HL-60/S4 treated with retinoic acid at 250 ng/mL for 4 days and 3 days (cell line): Measurements from ENCODE around the gene TRIM50.
"Not testable (repeated sequence)": the region's sequence is repeated elsewhere in the genome, so short reads cannot be mapped to it uniquely, and the experiment has no call there.

Source experiments
- in situ Hi-C: fragments of 300-500 bp; cut with MboI; formaldehyde crosslinking; loops from 2 replicates; pipeline ENCODE4 v1.7.0; 2022; ENCODE audit warnings: low sequenced_read_pairs

TRIM50 gene

GRCh38 chr7:73350306-73351068 is 22.6 kb upstream of the TRIM50 start:
- in situ Hi-C loops = no loop called here

DNA sequence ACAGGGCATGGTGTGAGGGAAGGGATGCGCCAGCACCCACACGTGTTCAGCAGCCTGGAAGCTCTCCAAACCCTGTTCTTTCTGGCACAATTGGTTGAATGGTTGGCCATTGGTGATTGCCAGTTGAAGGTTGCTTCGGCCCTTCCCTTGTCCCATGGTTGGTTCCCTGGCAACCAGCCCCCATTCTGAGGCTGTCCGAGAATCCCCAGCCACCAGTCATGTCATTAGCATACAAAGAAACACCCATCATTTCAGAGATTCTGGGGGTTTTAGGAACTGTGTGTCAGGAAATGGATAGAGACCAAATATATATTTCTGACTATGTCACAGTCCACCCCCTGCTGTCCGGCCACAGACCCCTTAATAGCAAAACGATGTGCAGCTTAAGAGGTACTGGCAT is 21.9 kb upstream of the TRIM50 start:
- in situ Hi-C loops = no loop called here

GRCh38 chr7:73345951-73346350 is 18.1 kb upstream of the TRIM50 start:
- in situ Hi-C loops = no loop called here

- in situ Hi-C loops = no loop called here
Measured at GRCh38 chr7:73345538-73345937, 17.7 kb upstream of the TRIM50 start.

GRCh38 chr7:73343671-73344380 is 15.9 kb upstream of the TRIM50 start:
- in situ Hi-C loops = no loop called here

- in situ Hi-C loops = no loop called here
Measured at GRCh38 chr7:73342645-73343044, 14.8 kb upstream of the TRIM50 start.

GRCh38 chr7:73341877-73342276 is 14.0 kb upstream of the TRIM50 start:
- in situ Hi-C loops = no loop called here

GRCh38 chr7:73340514-73340913 is 12.6 kb upstream of the TRIM50 start:
- in situ Hi-C loops = no loop called here

DNA sequence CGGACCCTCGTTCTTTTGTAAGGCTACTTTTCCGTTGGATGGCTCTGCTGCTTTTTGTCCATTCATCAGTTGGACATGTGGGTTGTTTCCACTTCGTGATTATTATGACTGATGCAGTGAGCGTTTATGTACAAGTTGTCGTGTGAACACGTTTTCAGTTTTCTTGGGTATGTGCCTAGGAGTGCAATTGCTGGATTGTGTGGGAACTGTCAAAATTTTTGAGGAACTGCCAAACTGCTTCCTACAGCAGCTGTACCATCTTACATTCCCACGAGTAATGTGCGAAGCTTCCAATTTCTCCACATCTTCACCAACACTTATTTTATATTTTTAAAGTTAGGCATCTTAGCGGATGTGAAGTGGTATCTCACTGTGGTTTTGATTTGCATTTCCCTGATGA is 10.4 kb upstream of the TRIM50 start:
- in situ Hi-C loops = no loop called here

DNA sequence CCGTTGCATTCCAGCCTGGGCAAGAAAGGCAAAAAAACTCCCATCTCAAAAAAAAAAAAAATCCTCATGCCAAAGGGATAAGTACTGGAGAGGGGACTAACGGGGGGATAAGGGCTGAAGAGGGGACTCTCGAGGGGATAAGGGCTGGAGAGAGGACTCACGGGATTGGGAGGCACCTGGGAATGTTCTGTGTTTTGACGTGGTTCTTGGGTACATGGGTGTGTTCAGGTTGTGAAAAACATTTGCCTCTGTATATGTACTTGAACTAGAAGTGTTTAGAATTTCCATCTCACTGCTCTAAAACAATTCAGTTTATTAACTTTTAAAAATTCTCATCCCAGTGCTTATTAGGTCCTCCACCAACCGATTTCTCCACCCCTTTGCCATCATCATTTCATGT is 4.6 kb upstream of the TRIM50 start:
- in situ Hi-C loops = no loop called here

- in situ Hi-C loops = no loop called here
Measured at GRCh38 chr7:73330772-73331171, 2.9 kb upstream of the TRIM50 start.

- in situ Hi-C loops = no loop called here
Measured at GRCh38 chr7:73329861-73330581, 2.1 kb upstream of the TRIM50 start.

- in situ Hi-C loops = no loop called here
Measured at GRCh38 chr7:73328696-73329095, 814 bp upstream of the TRIM50 start.

GRCh38 chr7:73327449-73327848 is 433 bp downstream of the TRIM50 start:
- in situ Hi-C loops = not testable (repeated sequence)

GRCh38 chr7:73325424-73325823 is 2.5 kb downstream of the TRIM50 start:
- in situ Hi-C loops = not testable (repeated sequence)

DNA sequence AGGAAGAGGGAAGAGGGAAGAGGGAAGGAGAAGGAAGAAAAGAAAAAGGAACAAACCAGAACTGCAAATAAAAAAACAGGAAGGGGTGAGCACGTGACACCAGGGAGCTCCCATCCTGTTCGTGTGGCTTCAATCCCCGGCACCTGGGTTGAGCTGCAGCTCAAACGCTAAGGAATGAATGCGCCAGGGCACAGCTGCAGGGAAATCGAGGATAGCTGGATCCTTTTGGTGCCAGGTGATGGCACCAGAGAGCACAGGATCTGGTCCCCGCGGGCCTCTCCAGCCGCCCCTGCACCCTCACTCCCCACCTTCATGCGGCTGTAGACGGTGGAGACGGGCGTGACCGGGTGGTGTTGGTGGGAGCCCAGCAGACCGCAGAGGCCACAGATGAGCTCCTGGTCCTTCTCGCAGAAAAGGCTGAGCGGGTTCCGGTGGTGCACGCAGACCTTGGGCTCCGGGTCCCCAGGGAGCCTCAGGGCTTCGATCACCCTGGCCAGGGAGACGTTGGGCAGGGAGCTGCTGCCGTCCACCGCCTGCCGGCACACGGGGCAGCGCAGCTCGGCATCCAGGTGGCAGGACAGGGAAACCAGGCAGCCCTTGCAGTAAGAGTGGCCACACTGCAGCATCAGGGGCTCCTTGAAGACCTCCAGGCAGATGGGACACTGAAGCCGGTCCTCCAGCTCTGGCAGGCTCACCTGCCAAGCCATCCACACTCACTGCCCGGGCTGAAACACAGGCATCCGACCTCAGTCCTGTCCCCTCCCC is 3.6 kb downstream of the TRIM50 start:
- in situ Hi-C loops = not testable (repeated sequence)

- in situ Hi-C loops = not testable (repeated sequence)
Measured at GRCh38 chr7:73323434-73324080, 4.3 kb downstream of the TRIM50 start.

GRCh38 chr7:73320009-73320408 is 7.9 kb downstream of the TRIM50 start:
- in situ Hi-C loops = not testable (repeated sequence)

DNA sequence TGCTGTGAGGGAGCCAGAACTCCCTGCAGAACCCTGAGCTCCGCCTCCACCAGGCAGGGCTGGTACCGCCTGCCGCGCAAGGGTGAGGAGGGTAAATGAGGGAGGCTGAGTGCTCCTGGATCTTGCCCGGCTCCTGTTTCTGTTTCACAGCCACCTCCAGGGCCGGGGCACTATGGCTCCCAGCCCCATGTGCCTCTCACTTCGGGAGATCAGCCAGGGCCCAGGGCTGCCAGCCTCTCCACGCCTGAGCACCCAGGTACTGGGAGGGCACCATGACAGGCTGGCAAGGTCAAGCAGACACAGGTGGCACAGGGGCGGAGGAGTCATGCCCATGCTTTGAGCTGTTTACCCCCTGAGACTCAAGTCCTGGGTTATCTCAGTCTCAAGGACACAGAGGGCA is 8.3 kb downstream of the TRIM50 start:
- in situ Hi-C loops = not testable (repeated sequence)

- in situ Hi-C loops = not testable (repeated sequence)
Measured at GRCh38 chr7:73318656-73319204, 9.2 kb downstream of the TRIM50 start.
